ENCODE results near the gene PNMA8B. TPM values are rescaled to one million over a fixed set of nuclear protein-coding genes. Genes with fewer than 3 reads are reported as not detected.

Gene PNMA8B
- total RNA-seq, 1 experiment from 2014 or later = not detected

GRCh38 chr19:46481223-46481848 is 14.3 kb downstream of the PNMA8B start:
- H3K36me3 ChIP-seq (ENCODE audit: control insufficient read depth, insufficient read depth, low read length) = no peaks in the 10 kb centered on the region
- no peak overlapping the region for H3K4me3 ChIP-seq (ENCODE audit: low read depth in 2 of 2, low read length in 2 of 2)
- TF ChIP-seq SIN3A (IDR thresholded peaks at IDR 0.05; ENCODE audit: borderline replicate concordance, insufficient read depth, low read depth, low read length) = no peak
- TF ChIP-seq POLR2AphosphoS5 (IDR thresholded peaks at IDR 0.05; ENCODE audit: low read depth, low read length) = no peak
- no peak for TF ChIP-seq CTCF (IDR thresholded peaks at IDR 0.05)
- no peak for TF ChIP-seq TCF7L2 (IDR thresholded peaks at IDR 0.05; ENCODE audit: low read depth, low read length)
- TF ChIP-seq REST (IDR thresholded peaks at IDR 0.05; ENCODE audit: insufficient read depth in 1 of 2, low read depth in 2 of 2, low read length in 1 of 2) = no peak
- BruUV-seq (replicated peaks) = no TSS peak
- CTCF ChIA-PET = no interaction called here
- in situ Hi-C loops (cut with HindIII; ENCODE audit: low pct_unique_long_range_greater_than_20kb, low sequenced_read_pairs) (no loop called here), intact Hi-C loops (cut with micrococcal nuclease; ENCODE audit: unreplicated experiment) (no loop called here)
- DNase-seq (ENCODE audit: low read depth, low spot score) (no peak), ATAC-seq (no peak)
- H3K27me3 ChIP-seq (ENCODE audit: control insufficient read depth, insufficient read depth, low read length) = no peaks in the 10 kb centered on the region
- H3K4me1 ChIP-seq (ENCODE audit: control insufficient read depth, insufficient read depth, low read length) = no peaks in the 10 kb centered on the region
- no peaks in the 10 kb centered on the region for H3K9me3 ChIP-seq (ENCODE audit: control insufficient read depth, insufficient read depth, low read depth, low read length)
- POLR2A ChIA-PET = no interaction called here
- H3K27ac ChIP-seq (ENCODE audit: low read length) = no peak overlapping the region

- no peak for DNase-seq (ENCODE audit: low read depth, low spot score)
- Histone ChIP-seq H3K9me3 (ENCODE audit: control insufficient read depth, insufficient read depth, low read depth, low read length) (no peaks in the 10 kb centered on the region), H3K4me1 (ENCODE audit: control insufficient read depth, insufficient read depth, low read length) (no peaks in the 10 kb centered on the region), H3K27me3 (ENCODE audit: control insufficient read depth, insufficient read depth, low read length) (no peaks in the 10 kb centered on the region), H3K27ac (ENCODE audit: low read length) (no peak overlapping the region), H3K36me3 (ENCODE audit: control insufficient read depth, insufficient read depth, low read length) (no peaks in the 10 kb centered on the region), H3K4me3 (ENCODE audit: low read depth in 2 of 2, low read length in 2 of 2) (no peak overlapping the region)
- intact Hi-C loops (cut with micrococcal nuclease; ENCODE audit: unreplicated experiment) (no loop called here), in situ Hi-C loops (cut with HindIII; ENCODE audit: low pct_unique_long_range_greater_than_20kb, low sequenced_read_pairs) (no loop called here)
- no TSS peak for BruUV-seq (replicated peaks)
- POLR2A ChIA-PET = no interaction called here
- ATAC-seq = no peak
- CTCF ChIA-PET = no interaction called here
- TF ChIP-seq POLR2AphosphoS5 (IDR thresholded peaks at IDR 0.05; ENCODE audit: low read depth, low read length) (no peak), TCF7L2 (IDR thresholded peaks at IDR 0.05; ENCODE audit: low read depth, low read length) (no peak), CTCF (IDR thresholded peaks at IDR 0.05) (no peak), SIN3A (IDR thresholded peaks at IDR 0.05; ENCODE audit: borderline replicate concordance, insufficient read depth, low read depth, low read length) (no peak), REST (IDR thresholded peaks at IDR 0.05; ENCODE audit: insufficient read depth in 1 of 2, low read depth in 2 of 2, low read length in 1 of 2) (no peak)
These were observed 15.3 kb downstream of the PNMA8B start for GRCh38 chr19:46480415-46480814.

All from Panc1 (cell line).